NOMO-1 treated with dmso at 0.1 percent for 144 hours (cell line): ENCODE results near the gene TNIP1.
A peak's percentile ranks its signal among the peaks of the same experiment; 100 is the strongest.

Experiments used
- DNase-seq: peaks from one replicate; lab custom pipeline; 2025; ENCODE audit not compliant: unreplicated experiment; lab: John Stamatoyannopoulos, UW

TNIP1 gene, protein sequence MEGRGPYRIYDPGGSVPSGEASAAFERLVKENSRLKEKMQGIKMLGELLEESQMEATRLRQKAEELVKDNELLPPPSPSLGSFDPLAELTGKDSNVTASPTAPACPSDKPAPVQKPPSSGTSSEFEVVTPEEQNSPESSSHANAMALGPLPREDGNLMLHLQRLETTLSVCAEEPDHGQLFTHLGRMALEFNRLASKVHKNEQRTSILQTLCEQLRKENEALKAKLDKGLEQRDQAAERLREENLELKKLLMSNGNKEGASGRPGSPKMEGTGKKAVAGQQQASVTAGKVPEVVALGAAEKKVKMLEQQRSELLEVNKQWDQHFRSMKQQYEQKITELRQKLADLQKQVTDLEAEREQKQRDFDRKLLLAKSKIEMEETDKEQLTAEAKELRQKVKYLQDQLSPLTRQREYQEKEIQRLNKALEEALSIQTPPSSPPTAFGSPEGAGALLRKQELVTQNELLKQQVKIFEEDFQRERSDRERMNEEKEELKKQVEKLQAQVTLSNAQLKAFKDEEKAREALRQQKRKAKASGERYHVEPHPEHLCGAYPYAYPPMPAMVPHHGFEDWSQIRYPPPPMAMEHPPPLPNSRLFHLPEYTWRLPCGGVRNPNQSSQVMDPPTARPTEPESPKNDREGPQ

DNA sequence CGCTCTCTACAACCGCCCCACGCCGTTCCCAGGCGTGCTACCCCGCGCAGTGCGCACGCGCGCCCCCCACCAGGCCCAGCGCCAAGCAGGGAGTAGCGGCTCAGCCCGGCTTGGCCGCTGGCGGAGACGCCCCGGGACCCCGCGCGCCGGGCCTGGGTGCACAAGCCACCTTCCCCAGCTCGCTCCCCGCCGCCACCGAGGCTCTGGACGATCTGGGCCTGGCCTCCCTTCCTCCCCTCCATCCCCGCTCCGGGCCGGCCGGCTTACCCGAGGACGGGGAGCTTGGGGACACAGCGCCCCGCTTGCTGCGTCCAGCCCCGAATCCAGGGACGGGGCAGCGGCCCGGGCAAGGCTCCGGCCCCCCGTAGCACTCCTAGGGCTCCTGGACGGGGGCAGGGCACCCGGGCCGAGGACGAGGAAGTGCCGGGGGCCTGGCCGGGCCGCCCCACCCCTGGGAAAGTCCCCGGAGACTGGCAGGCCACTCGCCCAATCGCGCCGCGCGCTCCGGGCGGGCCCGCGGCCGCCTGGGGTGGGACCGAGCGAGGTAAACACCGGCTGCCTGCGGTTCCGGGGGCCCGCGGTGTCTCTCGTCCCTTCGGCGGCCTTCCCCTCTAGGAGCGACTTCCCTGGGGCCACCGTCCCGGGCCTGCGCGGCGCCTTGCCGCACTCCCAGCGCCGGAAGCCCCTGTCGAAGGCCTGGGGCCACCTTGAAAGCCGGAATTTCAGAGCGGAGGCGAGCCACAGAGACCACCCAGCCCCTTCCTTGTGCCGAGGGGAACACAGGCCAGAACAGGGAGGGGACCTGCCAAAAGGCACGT, at the start of gene TNIP1:
Gene TNIP1, minus strand, starts transcription at position 422 of the 818 bp plus-strand sequence. CDS start 15,939 bp downstream, outside the sequence.
- peak; percentile 89 for DNase-seq

DNA sequence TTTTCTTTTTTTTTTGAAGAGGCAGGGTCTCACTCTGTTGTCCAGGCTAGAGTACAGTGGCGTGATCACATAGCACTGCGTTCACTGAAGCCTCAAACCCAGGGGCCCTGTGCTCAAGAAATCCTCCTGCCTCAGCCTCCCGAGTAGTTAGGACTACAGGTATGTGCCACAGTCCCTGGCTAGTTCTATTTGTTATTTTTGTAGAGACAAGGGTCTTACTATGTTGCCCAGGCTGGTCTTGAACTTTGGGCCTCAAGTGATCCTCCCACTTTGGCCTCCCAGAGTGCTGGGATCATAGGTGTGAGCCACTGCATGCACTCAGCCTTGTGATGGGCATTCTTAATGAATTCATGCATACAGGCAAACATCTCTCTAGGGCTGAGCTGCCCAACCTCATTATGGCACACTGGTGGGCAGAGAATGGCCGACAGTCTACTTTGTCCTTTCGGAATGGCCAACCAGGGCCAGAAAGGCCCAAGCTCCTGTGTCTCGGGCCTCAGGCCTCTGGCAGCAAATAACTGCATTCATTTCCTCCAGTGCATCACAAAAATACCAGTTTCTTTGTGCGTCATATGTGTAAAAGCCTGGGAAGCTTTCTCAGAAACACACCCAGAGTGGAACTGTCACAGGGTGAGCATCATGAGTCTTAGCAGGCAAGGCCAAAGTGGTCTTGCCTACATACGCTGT, 49.5 kb upstream of the TNIP1 start:
- no peak for DNase-seq

DNA sequence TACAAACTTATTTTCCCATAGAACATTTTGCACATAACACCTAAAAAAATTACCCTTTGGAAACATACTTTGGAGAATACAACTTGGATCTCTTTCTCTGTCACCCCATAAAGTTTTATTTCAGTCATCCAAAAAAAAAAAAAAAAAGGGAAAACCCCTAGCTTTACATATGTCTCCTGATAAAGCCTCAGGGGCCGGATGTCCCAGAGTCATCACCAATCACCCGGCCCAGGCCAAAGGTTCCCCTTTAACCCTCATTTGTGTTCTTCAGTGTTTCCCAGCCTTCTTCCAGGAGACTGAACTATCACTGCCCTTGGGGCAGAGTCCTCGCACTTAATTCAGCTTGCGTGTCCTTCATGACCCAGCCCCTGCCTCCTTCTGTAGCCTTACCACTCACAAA, 48.0 kb upstream of the TNIP1 start:
- DNase-seq: no peak

DNA sequence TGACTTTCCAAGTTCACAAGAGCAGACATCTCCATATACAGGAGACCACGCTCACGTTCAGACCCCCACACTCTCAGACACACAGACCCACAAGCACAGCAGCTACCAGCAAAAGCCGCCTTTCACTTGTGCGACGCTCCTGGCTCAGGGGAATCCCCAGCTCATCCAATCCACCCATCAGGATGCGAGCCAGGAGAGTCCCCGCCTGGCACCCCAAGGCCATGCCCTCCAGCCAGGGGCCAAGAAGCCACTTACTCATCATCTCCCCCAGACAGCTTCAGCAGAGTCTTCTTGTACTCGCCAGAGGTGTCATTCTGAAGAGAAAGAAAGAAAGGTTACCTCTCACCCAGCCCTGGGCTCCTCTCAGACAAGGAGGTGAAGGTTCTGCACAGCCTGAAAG, 47.1 kb upstream of the TNIP1 start:
- DNase-seq: no peak

DNA sequence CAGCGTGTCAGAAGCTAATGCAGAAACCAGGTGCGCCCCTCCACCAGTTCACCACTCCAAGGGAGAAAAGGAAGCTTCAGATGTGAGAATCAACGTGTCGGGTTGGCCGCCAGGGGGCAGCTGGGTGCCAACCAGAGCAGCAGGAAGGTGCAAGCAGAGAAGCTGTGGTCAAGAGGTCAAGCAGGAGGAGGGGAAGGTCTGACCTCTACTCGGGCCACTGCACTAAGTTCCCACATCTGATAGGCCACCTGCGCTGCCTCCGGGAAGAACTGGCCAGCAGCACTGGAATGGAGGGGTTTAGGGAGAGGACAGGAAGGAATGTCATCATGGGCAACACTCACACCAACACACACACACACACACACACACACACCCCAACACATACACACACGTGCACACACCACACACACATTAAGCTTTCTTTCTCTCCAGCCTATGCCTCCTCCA, 45.4 kb upstream of the TNIP1 start:
- DNase-seq: peak; percentile 6

DNA sequence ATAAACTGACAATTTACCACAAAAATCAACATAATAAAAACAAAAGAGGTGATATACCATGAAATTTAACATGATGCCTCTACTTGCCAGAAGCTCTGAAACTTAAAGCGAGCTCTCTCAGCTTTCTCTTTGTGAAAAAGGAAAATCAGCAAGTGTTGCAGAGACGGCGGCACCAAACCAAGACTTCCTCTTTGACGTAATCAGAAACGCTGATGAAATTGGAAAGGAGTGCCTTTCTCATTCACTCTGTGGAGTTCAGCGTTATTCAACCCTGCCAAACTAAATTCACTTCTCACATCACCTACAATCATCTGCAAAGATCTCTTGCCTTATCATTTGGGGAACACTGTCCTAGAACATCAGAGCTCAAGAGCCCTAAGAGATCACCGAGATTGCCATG, 44.6 kb upstream of the TNIP1 start:
- peak; percentile 4 for DNase-seq

DNA sequence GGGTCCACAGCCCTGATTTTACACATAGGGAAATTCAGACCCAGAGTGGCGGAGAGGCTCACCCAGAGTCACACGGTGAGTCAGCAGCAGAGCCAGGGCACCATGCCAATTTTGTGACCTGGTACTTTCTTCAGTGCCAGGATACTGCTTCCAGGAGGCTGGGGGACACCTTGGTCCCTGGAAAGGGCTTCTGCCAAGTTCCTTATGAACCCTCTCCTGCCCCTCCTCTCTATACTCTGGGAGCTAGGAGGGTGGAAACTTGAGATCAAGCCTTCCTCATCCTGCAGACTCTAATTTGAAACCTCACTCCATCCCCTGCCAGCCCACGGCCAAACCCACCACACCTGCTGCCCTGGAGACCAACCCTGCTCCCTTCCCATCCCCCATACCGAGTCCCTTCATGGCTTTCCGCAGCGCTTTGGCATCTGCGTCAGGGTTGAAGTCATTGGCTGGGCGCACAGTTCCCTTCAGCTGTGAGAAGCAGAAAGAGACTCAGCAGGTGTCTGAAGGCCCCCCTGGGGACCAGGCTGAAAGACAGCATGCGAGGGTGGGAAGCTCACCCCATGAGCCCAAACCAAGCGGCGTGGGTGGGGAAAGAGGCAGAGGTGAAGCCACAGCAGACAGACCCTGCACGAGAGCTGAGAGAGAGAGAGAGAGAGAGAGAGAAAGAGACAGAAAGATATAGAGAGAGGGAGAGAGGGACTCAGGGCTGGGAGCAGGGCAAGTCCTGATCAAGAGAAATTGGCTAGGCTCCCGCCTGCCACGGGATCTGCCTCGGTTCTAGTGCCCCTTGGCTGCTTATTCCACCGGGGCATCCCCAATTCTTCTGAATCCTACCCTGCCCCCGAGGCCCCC, 43.3 kb upstream of the TNIP1 start:
- DNase-seq: no peak

DNA sequence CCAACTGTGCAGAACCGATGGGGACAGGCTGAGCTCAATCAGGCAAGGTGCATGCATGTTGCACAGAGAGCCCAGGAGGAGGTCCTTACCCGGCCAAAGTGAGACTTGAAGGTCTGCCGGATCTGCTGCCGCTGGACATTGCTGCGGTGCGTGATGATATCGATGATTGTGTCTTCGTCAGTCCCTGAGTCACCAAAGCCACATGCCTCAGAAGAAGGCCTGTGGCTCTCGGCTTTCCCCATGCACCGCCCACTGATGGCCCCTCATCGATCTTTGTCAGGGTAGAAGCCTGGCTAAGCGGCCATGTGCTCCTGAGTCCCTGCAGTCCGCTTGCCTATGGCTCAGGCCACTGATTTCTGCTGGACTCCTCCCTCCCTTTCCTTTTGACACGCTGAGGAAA, 42.0 kb upstream of the TNIP1 start:
- no peak for DNase-seq

DNA sequence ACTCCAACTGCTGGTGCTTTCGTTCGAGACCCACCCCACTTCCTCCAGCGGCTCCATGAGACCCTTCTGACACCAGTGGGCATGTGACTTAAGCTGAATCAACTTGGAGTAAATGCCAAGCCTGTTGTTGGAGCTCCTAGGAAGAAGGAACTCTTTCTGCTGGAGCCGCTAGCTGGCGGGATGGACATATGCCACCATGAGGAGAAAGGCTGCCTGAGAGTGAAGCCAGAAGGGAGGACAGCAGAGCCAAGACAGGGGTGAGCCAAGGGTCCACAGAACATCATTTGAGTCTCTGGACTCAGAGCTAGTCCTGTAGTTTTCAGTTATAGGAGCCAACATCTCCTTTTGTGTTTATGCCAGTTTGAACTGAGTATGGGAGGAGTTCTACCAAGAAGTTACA, 40.8 kb upstream of the TNIP1 start:
- no peak for DNase-seq

DNA sequence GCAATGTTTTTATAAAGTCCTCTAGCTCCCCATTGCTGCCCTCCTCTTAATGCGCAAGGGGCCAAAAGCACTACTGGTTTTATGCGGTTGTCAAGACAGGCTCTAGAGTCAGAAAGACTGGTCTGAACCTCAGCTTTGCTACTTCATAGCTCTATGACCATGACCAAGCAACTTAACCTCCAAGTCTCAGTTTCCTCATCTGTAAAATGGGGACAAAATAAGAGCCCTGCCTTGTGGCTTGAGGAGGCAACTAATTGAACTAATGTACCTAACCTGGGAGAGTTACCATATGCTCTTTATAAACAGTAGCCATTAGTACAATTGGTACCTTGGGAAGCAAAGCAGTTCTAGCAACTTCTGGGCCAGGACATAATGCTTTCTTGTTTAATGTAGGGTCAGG, 40.3 kb upstream of the TNIP1 start:
- no peak for DNase-seq

DNA sequence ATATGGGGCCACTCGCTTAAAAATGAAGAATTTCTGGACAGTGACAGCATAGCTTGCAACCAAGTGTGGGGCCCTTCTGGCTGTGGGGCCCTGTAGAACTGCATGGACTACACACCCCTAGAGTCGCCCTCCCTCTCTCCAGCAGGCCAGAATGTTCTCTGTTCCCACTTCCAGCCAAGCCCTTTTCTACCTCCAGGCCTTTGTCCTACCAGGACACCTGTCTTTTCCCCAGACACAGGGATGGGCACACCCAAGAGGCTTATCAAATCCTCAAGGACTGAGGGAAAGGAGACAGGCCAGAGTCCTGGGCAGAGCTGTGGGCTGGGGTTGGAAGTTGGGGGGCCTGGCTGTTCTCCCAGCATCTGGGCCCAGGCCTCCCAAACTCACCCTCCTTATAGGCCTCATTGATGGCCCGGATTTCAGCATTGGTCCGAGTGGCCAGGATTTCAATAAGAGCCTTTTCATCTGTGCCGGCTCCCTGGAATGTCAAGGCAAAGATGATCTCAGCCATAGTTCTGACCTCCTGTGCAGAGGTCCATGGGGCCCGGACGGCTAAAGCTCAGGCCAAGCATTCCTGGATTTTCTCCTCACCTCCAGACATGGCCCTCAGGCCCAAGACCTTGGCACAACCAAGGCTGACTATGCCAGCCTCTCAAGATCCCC, 38.2 kb upstream of the TNIP1 start:
- DNase-seq: no peak

DNA sequence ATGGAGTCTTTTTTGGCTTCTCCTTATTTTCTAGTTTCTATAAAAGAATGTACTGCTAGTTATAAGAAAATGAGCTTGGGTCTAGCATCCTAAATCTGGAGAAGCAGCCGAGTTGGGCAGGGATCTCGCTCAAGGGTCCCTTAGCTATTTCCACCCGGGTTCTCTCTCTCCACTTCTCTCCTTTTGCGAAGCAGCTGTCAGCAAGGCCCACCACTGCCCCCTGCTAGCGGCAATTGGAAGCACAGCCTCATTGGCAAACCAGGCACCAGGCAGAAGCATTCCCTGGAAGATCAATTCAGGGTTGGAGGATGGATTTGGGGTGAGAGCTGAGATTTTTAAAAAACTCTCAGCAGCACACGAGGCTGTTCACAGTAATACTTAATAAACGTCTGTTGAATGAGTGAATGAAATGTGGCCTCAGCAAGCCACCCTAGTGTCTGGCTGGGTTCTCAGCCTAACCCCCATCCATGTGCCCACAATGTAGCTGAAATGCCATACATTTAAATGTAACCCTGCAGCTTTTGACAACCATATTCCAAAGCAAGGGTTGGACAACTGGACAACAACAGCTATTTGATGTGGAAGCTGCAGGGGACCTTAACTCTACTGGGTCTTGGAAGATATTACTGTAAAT, 34.6 kb upstream of the TNIP1 start:
- DNase-seq: peak; percentile 38

DNA sequence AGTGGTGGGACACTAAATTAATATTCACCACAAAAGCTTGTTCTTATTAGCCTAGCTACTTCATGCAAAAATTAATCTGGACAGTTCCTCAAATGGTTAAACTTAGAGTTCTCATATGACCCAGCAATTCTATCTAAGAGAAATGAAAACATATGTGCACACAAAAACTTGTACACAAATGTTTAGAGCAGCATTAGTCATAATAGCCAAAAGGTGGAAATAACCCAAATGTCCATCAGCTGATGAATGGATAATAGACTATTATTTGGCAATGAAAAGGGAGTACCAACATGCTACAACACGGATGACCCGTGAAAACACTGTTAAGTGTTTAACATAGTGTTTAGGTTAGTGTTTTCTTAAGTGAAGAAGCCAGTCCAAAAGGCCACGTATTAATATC, 32.8 kb upstream of the TNIP1 start:
- DNase-seq: no peak

DNA sequence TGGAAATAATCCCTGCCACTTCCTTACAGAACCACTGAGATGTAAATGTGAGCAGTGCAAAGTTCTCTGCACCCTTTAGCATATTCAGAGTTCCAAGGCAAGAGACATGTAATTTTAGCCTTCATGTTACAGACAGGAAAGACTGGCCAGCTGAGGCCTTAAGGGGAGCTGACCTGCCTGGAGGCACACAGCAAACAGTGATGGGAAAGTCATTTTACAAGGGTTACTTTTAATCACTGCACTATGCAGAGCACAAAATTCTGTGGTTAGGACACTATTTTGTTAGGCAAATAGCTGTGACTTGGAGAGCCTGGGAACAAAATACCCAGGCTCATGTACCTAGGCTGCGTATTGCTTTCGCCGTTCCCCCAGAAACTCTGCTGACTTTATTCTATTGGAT, 30.2 kb upstream of the TNIP1 start:
- DNase-seq: no peak

DNA sequence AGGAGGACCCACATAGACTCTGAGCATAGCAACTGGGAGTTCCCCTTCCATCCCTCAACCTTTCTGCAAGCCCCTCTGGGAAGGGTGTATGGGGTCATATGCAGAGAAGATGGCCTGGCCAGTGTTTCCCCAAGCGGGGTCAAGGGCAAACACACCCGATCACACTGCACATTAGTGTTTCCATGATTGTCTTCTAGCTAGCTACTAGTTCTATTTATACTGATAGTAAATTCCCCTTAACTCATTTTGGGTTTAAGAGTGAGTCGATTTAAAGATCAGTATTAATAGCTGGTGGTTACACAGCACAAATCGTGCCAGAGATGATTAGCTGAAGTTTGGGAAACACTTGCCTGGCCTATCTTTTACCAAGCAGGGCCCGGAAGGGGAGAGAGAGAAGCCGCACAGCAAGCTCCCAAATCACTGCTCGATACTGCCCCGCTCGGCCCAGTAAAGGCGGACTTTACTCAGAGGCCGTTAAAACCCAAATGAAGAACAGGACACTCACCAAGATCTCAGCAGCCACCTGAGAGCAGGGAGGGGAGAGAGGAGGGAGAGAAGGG, 29.4 kb upstream of the TNIP1 start:
- DNase-seq: no peak

DNA sequence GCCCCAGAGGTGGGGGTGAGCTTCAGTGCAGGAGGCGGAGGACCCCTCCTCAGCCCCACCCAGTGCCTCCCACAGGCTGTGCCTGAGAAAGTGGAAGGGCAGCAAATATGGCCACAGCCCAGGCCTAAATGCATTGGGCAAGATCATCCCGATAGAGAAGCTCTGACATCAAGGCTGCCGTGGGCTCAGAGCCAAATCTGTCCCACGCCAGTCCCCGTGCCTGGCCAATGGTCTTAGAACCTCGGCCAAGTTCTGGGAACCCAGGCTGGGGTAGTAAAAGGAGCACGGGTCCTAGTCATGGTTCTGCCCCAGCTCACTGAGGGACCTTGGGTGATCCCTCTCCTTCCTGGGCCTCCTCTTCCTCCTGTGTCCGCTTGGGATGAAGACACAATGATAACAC, 27.7 kb upstream of the TNIP1 start:
- DNase-seq: no peak

DNA sequence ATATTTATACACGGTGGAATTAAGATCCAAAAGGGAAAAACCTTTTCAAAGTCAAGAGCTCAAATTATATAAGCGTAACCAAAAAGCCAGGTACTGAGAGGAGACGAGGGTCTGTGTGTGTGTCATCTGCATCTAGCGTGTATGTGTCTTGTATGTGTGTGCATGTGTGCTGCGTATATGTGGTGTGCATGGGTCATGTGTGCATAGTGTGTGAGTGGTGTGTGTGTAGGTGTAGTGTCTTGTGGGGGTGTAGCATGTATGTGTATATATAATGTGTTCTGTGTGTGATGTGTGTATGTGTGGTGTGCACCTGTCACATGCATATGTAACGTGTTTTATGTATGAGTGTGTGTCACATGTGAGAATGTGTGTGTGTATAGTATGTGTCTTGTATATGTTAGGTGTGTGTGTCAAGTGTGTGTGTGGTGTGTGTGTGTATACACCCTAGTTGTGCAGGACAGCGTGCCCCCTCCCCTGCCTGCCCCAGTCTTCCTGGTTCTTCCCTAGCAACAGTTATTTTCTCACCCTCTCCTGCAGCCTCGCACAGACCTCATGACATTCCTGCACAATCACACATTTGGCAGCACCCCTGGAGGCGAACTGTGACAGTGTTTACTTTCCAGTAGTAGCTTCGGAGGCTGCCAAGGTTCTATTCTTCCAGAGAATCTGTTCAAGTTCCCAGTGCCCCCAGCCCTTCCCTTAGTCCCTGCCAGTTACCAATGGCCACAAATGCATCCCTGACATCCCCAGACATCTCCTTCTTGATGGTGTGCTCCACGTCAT, 27.1 kb upstream of the TNIP1 start:
- no peak for DNase-seq

DNA sequence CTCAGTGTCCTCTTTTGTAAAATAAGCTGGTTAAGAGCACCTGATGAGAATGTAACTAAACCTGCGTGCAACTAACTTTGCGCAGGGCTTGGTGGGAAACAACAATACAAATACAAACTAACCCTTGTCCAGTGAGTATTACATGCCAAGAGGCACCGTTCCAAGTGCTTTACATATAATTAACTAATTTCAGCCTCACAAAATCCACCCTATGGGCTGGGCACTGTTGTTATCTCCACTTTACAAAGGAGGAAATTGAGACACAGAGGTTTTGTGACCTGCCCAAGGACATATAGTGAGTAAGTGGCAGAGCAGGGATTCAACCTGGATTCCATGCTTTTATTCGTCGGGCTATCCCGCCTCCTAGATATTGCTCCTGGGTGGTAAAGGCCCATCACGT, 26.2 kb upstream of the TNIP1 start:
- DNase-seq: no peak
